SK-N-SH treated with all-trans-retinoic acid at 6 μM for 48 hours (cell line): ENCODE measurements around the gene NUP210.

Source experiments
- ATAC-seq: fragments of 200-7000 bp; cut with Tn5 transposase; 3 replicates; pipeline ENCODE4 v1.9.1; 2020; ENCODE audit warnings: mild to moderate bottlenecking, moderate library complexity
- BACH2 ChIP-seq: fragments of 250-450 bp; sonication (Bioruptor Pico); IDR thresholded peaks from 2 replicates; pipeline ENCODE4 v1.9.0; 2021; ENCODE audit warnings: mild to moderate bottlenecking, borderline replicate concordance
- CSDC2 ChIP-seq: fragments of 250-450 bp; sonication (Bioruptor Pico); IDR thresholded peaks from 2 replicates; pipeline ENCODE4 v1.5.0; 2020; ENCODE audit warnings: mild to moderate bottlenecking, moderate library complexity
- ESRRG ChIP-seq: fragments of 250-450 bp; sonication (Bioruptor Pico); IDR thresholded peaks from 2 replicates; pipeline ENCODE4 v1.6.1; 2021; ENCODE audit warnings: mild to moderate bottlenecking
- GLIS3 ChIP-seq: fragments of 250-450 bp; sonication (Bioruptor Pico); IDR thresholded peaks from 2 replicates; pipeline ENCODE4 v1.5.0; 2020; ENCODE audit warnings: mild to moderate bottlenecking, moderate library complexity
- ISL1 ChIP-seq: fragments of 250-450 bp; sonication (Bioruptor Pico); IDR thresholded peaks from 2 replicates; pipeline ENCODE4 v2.1.2; 2022; ENCODE audit warnings: mild to moderate bottlenecking, moderate library complexity
- OSR1 ChIP-seq: fragments of 250-450 bp; sonication (Bioruptor Pico); IDR thresholded peaks from 2 replicates; pipeline ENCODE4 v1.8.0; 2022; ENCODE audit warnings: moderate library complexity, mild to moderate bottlenecking, inconsistent platforms
- PATZ1 ChIP-seq: fragments of 250-450 bp; sonication (Bioruptor Pico); IDR thresholded peaks from 2 replicates; pipeline ENCODE4 v1.8.0; 2020; ENCODE audit warnings: mild to moderate bottlenecking, moderate library complexity, borderline replicate concordance
- POU6F1 ChIP-seq: fragments of 250-450 bp; sonication (Bioruptor Pico); IDR thresholded peaks from 2 replicates; pipeline ENCODE4 v1.8.0; 2021; ENCODE audit warnings: low read depth, mild to moderate bottlenecking, moderate library complexity, borderline replicate concordance
- PPARA ChIP-seq: fragments of 250-450 bp; sonication (Bioruptor Pico); IDR thresholded peaks from 2 replicates; pipeline ENCODE4 v1.5.0; 2020; ENCODE audit warnings: mild to moderate bottlenecking, borderline replicate concordance
- RARB ChIP-seq: fragments of 250-450 bp; sonication (Bioruptor Pico); IDR thresholded peaks from 2 replicates; pipeline ENCODE4 v1.8.0; 2021; ENCODE audit warnings: mild to moderate bottlenecking, moderate library complexity
- SNAI2 ChIP-seq: fragments of 250-450 bp; sonication (Bioruptor Pico); IDR thresholded peaks from 2 replicates; pipeline ENCODE4 v1.5.0; 2020; ENCODE audit warnings: mild to moderate bottlenecking, moderate library complexity
- TCF4 ChIP-seq: fragments of 250-450 bp; sonication (Bioruptor Pico); IDR thresholded peaks from 2 replicates; pipeline ENCODE4 v1.8.0; 2021; ENCODE audit warnings: mild to moderate bottlenecking, moderate library complexity, borderline replicate concordance
- TOX ChIP-seq: fragments of 250-450 bp; sonication (Bioruptor Pico); IDR thresholded peaks from 2 replicates; pipeline ENCODE4 v1.8.0; 2021; ENCODE audit warnings: mild to moderate bottlenecking, moderate library complexity, borderline replicate concordance
- ZC3H10 ChIP-seq: fragments of 250-450 bp; sonication (Bioruptor Pico); IDR thresholded peaks from 2 replicates; pipeline ENCODE4 v1.5.1; 2021; ENCODE audit warnings: mild to moderate bottlenecking, moderate library complexity
- ZFP3 ChIP-seq: fragments of 250-450 bp; sonication (Bioruptor Pico); IDR thresholded peaks from 2 replicates; pipeline ENCODE4 v1.5.0; 2020; ENCODE audit warnings: mild to moderate bottlenecking, moderate library complexity
- ZFP30 ChIP-seq: fragments of 450-650 bp; formaldehyde crosslinking; IDR thresholded peaks from 2 replicates; pipeline ENCODE4 v1.5.0; 2022; ENCODE audit warnings: mild to moderate bottlenecking, moderate library complexity
- ZNF565 ChIP-seq: fragments of 450-650 bp; formaldehyde crosslinking; conservative IDR thresholded peaks from 2 replicates; pipeline ENCODE4 v1.5.0; 2020; ENCODE audit warnings: low read depth, mild to moderate bottlenecking, moderate library complexity
- ZNF70 ChIP-seq: fragments of 450-650 bp; formaldehyde crosslinking; IDR thresholded peaks from 2 replicates; pipeline ENCODE4 v1.5.0; 2020; ENCODE audit warnings: mild to moderate bottlenecking, moderate library complexity
- ZNF8 ChIP-seq: fragments of 450-650 bp; formaldehyde crosslinking; IDR thresholded peaks from 2 replicates; pipeline ENCODE4 v1.5.0; 2020; ENCODE audit warnings: mild to moderate bottlenecking, moderate library complexity
- TF ChIP-seq, protein P1 (sequence below): fragments of 250-450 bp; sonication (Bioruptor Pico); IDR thresholded peaks from 2 replicates; pipeline ENCODE4 v1.5.1; 2021; ENCODE audit warnings: mild to moderate bottlenecking, moderate library complexity
- TF ChIP-seq, protein P2 (sequence below): fragments of 250-450 bp; sonication (Bioruptor Pico); IDR thresholded peaks from 2 replicates; pipeline ENCODE4 v1.5.1; 2020; ENCODE audit warnings: low read depth, mild to moderate bottlenecking, moderate library complexity

NUP210 gene

DNA sequence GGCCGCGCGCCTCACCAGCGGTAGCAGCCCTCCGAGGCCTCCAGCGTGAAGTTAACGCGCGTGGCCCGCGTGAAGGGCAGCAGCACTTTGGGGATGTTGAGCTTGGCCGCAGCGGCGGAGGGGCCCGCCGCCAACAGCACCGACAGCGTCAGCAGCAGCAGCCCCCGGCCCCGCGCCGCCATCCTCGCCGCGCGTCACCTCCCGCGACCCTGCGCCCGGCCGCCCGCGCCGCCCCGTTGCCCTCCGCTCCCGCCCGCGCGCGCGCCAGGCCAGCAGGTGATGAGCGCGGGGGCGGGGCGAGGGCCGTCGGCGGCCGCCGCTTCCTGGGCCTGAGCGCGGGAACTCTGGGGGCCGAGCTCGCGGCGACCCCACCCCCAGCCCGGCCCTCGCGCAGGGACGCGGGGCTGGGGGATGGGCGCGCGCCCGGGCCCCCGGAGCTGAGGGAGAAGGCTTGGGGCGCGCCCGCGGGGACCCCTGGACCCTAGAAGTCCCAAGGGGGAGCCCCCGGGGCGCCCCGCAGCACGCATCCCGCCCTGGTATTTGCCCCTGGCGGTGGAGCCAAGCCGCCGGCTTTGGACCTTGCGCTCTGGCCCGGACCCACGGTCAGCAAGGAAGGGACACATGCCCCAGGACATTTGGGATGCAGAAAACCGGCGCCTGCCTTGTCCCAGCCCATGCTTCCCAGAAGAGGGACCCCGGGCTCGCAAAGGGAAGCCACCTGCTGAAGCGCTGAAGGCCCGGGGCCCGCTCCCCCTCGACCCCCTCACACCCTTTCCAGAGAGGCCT, at the start of gene NUP210:
Gene NUP210 (minus strand): TSS at position 278 of the 786 bp plus-strand sequence. CDS start 96 bp downstream, at position 182.
- ATAC-seq, result no peak
- TF ChIP-seq PATZ1, result no peak

GRCh38 chr3:13466781-13467180, 46.7 kb upstream of the NUP210 start:
- no peak for TF ChIP-seq ZNF8 (CRISPR knock-in tag)
- TF ChIP-seq, protein P1, sequence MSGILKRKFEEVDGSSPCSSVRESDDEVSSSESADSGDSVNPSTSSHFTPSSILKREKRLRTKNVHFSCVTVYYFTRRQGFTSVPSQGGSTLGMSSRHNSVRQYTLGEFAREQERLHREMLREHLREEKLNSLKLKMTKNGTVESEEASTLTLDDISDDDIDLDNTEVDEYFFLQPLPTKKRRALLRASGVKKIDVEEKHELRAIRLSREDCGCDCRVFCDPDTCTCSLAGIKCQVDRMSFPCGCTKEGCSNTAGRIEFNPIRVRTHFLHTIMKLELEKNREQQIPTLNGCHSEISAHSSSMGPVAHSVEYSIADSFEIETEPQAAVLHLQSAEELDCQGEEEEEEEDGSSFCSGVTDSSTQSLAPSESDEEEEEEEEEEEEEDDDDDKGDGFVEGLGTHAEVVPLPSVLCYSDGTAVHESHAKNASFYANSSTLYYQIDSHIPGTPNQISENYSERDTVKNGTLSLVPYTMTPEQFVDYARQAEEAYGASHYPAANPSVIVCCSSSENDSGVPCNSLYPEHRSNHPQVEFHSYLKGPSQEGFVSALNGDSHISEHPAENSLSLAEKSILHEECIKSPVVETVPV (CRISPR knock-in tag), result no peak
- ATAC-seq, result no peak

DNA sequence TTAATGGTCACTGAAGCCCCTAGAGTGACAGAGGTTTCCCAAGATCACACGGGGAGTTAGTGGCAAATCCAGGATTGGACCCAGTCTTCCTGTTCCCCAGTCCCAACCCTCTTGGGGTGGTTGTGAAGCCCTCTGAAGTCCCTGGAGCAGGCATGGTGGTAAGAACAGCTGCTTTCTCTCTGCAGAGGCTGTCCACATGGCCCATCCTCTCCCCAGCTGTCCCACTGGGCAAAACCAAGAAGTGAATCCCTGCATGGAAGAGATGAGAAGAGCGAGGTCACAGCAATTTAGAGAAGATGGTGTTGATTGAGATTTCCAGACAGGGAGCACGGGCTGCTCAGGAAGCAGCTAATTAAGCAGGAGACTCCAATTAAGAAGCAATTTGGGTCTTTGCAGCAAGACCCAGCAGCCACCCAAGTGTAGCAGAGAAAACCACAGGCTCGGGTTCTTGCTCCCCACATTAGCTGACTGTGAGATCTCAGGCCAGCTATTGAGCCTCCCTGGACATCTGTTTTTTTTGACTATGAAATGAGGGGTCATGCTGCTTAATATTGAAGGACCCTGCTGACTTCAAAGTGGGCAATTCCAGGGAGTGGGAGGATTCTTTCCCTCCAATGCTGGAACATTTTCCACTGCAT, 45.2 kb upstream of the NUP210 start:
- TF ChIP-seq BACH2, result no peak
- no peak for TF ChIP-seq TOX (CRISPR knock-in tag)
- TF ChIP-seq CSDC2 (CRISPR knock-in tag), result no peak
- TF ChIP-seq RARB (CRISPR knock-in tag), result no peak
- no peak for TF ChIP-seq ZC3H10
- TF ChIP-seq, all 23 proteins: peak for 0
- no peak for ATAC-seq

DNA sequence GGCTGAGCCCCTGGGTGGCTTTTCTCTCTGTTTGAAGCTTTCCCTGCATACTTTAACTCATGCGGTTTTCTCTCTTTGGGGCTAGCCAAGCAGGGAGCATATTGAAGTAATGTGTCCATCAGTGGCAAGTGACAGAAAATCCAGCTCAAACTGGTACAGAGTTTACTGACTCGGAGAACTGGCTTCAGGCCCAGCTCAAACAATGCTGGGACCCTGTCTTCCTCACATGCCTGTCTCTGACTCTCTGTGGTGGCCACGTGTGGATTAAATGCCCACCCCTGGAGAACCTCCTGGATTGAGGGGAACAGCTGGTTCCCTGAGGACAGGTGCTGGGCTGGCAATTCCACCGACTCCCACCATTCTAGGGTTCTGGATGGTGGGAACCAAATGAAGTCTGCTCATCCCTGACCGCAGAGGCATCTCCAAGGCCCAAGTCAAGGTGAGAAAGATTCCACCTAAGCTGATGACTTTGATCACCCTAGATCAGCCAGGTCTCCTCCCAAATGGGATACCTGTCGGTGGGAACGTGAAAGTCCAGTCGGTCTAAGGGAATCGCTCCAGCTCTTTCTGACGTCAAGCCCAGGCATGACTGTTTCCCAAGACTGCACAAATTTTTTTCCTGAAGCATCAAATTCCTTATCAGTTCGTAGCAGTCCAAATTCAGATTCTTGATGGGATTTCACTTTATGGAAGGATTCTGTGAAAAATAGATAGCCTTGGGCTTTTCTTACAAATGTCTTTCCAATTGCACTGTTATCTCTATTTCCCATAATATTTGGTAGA, 43.7 kb upstream of the NUP210 start:
- ATAC-seq, result no peak
- TF ChIP-seq PATZ1 (no peak), POU6F1 (CRISPR knock-in tag) (no peak), GLIS3 (no peak), TCF4 (CRISPR knock-in tag) (no peak), CSDC2 (CRISPR knock-in tag) (no peak), ZNF70 (CRISPR knock-in tag) (no peak), ZNF8 (CRISPR knock-in tag) (no peak), ZNF565 (CRISPR knock-in tag) (no peak), BACH2 (no peak), ZFP30 (CRISPR knock-in tag) (no peak)
- TF ChIP-seq, protein P2, sequence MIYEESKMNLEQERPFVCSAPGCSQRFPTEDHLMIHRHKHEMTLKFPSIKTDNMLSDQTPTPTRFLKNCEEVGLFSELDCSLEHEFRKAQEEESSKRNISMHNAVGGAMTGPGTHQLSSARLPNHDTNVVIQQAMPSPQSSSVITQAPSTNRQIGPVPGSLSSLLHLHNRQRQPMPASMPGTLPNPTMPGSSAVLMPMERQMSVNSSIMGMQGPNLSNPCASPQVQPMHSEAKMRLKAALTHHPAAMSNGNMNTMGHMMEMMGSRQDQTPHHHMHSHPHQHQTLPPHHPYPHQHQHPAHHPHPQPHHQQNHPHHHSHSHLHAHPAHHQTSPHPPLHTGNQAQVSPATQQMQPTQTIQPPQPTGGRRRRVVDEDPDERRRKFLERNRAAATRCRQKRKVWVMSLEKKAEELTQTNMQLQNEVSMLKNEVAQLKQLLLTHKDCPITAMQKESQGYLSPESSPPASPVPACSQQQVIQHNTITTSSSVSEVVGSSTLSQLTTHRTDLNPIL (CRISPR knock-in tag), result no peak

DNA sequence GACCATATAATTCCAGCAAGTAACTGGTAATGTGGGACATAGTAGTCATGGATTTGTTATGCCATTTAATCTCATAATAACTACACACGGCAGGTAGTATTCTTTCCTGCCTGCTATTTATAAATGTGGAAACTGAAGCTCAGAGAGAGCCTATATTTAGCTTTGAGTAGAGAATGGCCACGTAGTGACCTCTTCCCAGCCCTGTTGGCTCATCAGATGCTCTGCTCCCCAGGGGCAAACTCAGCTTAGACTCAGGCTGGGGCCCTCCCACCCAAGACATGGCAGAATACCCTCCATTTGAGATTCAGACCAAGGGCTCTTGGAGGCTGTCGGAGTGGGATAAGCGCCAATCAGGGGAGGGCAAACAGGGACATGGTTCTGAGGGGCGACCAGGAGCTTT, 42.7 kb upstream of the NUP210 start:
- TF ChIP-seq ZNF70 (CRISPR knock-in tag) (no peak), OSR1 (CRISPR knock-in tag) (no peak), SNAI2 (no peak), ESRRG (CRISPR knock-in tag) (no peak), RARB (CRISPR knock-in tag) (no peak), GLIS3 (no peak), PPARA (no peak), ZFP3 (CRISPR knock-in tag) (no peak), ZNF8 (CRISPR knock-in tag) (no peak), TOX (CRISPR knock-in tag) (no peak), ISL1 (CRISPR knock-in tag) (no peak)
- no peak for ATAC-seq
